KMS-11 (cell line): ENCODE data around the gene SPINT2.

Experiments
- H2AFZ ChIP-seq: fragments of 200-600 bp; sonication (generic); 2 replicates; pipeline ENCODE4 v1.6.1; 2016; ENCODE audit warnings: antibody characterized with exemption, mixed run types, low read depth
- H3K27ac ChIP-seq: fragments of 200-600 bp; sonication (generic); 2 replicates; pipeline ENCODE4 v1.6.1; 2016; ENCODE audit warnings: mild to moderate bottlenecking, mixed run types
- H3K27me3 ChIP-seq: fragments of 200-600 bp; sonication (generic); 2 replicates; pipeline ENCODE4 v1.6.1; 2017; ENCODE audit warnings: mild to moderate bottlenecking, low read depth, mixed run types, moderate library complexity; ENCODE audit not compliant: insufficient read depth
- H3K36me3 ChIP-seq: fragments of 200-600 bp; sonication (generic); 2 replicates; pipeline ENCODE4 v1.6.1; 2017; ENCODE audit warnings: mild to moderate bottlenecking, mixed run types; ENCODE audit not compliant: insufficient read depth
- H3K4me1 ChIP-seq: fragments of 200-600 bp; sonication (generic); 2 replicates; pipeline ENCODE4 v1.6.1; 2016; ENCODE audit warnings: mild to moderate bottlenecking, low read depth, mixed run types; ENCODE audit not compliant: poor library complexity, severe bottlenecking
- H3K4me2 ChIP-seq: fragments of 200-600 bp; sonication (generic); 2 replicates; pipeline ENCODE4 v1.7.0; 2016; ENCODE audit warnings: mild to moderate bottlenecking, mixed run types
- H3K4me3 ChIP-seq: fragments of 200-600 bp; sonication (generic); IDR thresholded peaks from 2 replicates; pipeline ENCODE4 v1.6.1; 2017; ENCODE audit warnings: low read depth, low read length, mixed read lengths; ENCODE audit not compliant: insufficient read depth
- H3K79me2 ChIP-seq: fragments of 200-600 bp; sonication (generic); 2 replicates; pipeline ENCODE4 v1.6.1; 2016; ENCODE audit warnings: low read depth, mixed run types; ENCODE audit not compliant: insufficient read depth
- H3K9ac ChIP-seq: fragments of 200-600 bp; sonication (generic); 2 replicates; pipeline ENCODE4 v1.6.1; 2016; ENCODE audit warnings: mild to moderate bottlenecking, mixed run types
- H4K20me1 ChIP-seq: fragments of 200-600 bp; sonication (generic); 2 replicates; pipeline ENCODE4 v1.6.1; 2016; ENCODE audit warnings: mild to moderate bottlenecking, mixed run types; ENCODE audit not compliant: insufficient read depth
- TF ChIP-seq, protein P1 (sequence below): fragments of 200-600 bp; sonication (generic); conservative IDR thresholded peaks from 2 replicates; pipeline ENCODE4 v1.6.1; 2017; ENCODE audit warnings: low read depth, mild to moderate bottlenecking, antibody characterized with exemption, low read length, moderate library complexity, mixed read lengths

The SPINT2 gene

DNA sequence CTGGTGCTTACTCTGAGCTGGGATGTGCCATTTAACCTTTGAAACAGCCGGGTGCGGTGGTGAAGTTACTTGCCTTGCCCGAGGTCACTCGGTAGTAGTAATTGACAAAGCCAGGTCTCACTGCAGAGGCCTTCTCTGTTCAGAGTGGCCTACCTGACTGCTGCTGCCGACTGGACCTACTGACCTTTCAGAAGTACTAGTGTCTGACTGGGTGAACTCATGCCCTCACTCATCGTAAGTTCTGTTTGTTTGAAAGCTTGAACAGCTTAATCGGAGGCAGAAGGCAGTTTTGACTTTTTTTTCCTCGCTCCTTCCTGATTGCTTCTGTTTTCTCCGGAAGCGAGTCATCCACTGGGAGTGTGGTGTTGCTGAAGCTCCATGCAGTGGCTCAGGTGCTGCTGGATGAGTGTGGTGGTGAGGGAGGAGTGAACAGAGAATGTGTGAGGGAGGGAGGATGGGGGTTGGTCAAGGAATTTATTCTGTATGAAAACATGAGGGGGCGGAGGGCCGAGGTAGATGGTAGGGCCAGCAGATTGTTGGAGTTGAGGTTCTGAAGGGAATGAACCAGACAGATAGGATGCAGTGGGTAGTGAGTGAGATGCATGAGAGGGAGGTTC lies 2.7 kb downstream of the SPINT2 start:
- H3K79me2 ChIP-seq = no peaks in the 10 kb centered on the region
- H3K4me2 ChIP-seq = no peak overlapping the region
- no peaks in the 10 kb centered on the region for H4K20me1 ChIP-seq
- no peak overlapping the region for H3K9ac ChIP-seq
- H3K27ac ChIP-seq = no peak overlapping the region
- H3K4me1 ChIP-seq = no peaks in the 10 kb centered on the region
- peaks cover 4% of the 10 kb centered on the region; the same call in 1 of the 2 replicates for H3K27me3 ChIP-seq
- no peak overlapping the region for H3K4me3 ChIP-seq
- TF ChIP-seq, protein P1, sequence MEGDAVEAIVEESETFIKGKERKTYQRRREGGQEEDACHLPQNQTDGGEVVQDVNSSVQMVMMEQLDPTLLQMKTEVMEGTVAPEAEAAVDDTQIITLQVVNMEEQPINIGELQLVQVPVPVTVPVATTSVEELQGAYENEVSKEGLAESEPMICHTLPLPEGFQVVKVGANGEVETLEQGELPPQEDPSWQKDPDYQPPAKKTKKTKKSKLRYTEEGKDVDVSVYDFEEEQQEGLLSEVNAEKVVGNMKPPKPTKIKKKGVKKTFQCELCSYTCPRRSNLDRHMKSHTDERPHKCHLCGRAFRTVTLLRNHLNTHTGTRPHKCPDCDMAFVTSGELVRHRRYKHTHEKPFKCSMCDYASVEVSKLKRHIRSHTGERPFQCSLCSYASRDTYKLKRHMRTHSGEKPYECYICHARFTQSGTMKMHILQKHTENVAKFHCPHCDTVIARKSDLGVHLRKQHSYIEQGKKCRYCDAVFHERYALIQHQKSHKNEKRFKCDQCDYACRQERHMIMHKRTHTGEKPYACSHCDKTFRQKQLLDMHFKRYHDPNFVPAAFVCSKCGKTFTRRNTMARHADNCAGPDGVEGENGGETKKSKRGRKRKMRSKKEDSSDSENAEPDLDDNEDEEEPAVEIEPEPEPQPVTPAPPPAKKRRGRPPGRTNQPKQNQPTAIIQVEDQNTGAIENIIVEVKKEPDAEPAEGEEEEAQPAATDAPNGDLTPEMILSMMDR = no peak
- H3K36me3 ChIP-seq = no peaks in the 10 kb centered on the region
- H2AFZ ChIP-seq = no peak overlapping the region

DNA sequence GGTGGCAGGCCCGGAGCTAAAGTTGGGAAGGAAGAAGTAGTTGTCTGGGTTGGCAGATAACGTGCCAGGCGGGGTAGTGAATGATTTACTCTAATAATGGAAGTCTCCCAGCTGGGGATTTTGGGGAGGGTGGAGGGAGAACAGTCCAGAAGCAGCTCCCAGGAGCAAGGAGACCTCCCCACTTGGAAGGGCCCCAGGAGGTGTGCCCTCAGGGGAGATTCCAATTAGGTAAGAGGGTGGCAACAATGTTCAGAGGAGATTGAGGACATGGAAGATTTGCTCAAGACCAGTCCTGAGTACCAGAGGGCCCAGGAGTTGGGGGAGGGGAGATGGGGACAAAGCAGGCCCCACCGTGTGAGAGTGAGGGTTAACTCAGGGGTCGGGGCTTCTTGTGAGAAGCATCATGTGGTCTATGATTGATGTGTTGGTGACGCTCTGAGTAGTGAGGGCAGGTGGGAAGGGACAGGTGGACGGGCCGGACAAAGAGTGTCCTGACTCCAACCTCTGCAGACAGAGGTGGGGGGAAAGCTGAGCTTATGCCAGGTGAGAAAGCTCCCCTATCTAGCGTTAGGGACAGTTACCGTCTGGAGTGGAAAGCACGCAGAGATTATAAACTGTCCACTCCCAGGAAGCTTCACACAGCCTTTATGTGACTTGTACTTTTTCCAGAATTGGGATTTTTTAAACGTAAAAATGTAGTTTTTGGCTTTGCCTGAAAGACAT lies 3.5 kb downstream of the SPINT2 start:
- Histone ChIP-seq H4K20me1 (no peaks in the 10 kb centered on the region), H3K4me3 (no peak overlapping the region), H3K27me3 (peaks cover 4% of the 10 kb centered on the region; the same call in 1 of the 2 replicates), H3K9ac (no peak overlapping the region), H3K79me2 (no peaks in the 10 kb centered on the region), H3K4me1 (no peaks in the 10 kb centered on the region), H3K36me3 (no peaks in the 10 kb centered on the region), H3K27ac (no peak overlapping the region), H3K4me2 (no peak overlapping the region), H2AFZ (no peak overlapping the region)
- TF ChIP-seq, protein P1 = no peak

DNA sequence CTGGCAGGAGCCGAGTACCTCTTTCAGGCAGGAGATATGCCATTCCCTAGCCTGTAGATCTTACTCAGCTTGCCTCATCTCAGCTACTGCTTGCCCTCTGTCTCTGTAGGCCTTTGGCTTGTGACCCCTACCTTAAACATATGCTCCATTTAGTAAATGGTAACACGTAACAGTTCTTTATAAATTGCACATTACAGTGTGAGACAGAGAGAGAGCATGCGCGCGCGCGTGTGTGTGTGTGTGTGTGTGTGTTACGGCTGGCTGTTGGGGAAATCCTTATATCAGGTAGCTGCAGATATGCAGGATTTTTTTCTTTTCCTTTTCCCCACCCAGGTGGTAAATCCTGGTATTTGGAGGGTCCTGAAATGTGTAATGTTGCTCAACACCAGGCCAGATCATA lies 4.2 kb downstream of the SPINT2 start:
- H3K36me3 ChIP-seq = no peaks in the 10 kb centered on the region
- TF ChIP-seq, protein P1 = no peak
- H3K4me3 ChIP-seq = no peak overlapping the region
- H2AFZ ChIP-seq = no peak overlapping the region
- H4K20me1 ChIP-seq = no peaks in the 10 kb centered on the region
- H3K27ac ChIP-seq = no peak overlapping the region
- H3K27me3 ChIP-seq = peaks cover 4% of the 10 kb centered on the region; the same call in 1 of the 2 replicates
- H3K4me2 ChIP-seq = no peak overlapping the region
- H3K9ac ChIP-seq = no peak overlapping the region
- H3K79me2 ChIP-seq = no peaks in the 10 kb centered on the region
- H3K4me1 ChIP-seq = no peaks in the 10 kb centered on the region

DNA sequence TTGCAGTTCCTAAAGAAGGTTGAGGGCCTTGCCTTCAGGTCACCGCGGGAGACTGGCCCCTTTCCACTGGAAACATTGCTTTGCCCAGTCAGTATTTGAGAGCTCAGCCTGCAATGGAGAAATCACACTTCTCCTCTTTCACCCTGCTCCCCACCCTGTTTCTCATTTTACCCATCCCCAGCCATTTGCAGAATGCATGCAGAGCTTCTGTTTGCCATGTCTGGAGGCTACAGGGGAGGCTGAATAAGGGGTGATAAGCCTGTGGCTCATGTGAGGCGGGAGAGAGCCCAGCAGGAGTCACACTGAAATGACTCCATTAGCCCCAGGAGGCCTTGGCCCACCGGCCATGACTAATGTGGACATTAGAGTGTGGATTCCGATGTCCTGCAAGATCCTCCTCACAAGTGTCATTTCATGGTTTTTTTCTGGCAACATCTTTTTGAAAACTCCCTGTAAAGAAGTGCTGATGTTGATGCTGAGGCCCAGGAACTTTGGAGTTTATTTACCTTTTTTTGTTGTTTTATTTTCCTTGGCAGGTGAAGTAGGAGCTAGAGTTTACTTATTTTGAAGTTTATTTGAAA lies 6.3 kb downstream of the SPINT2 start:
- Histone ChIP-seq H3K27me3 (peaks cover 4% of the 10 kb centered on the region; the same call in 1 of the 2 replicates), H3K4me3 (no peak overlapping the region), H3K79me2 (no peaks in the 10 kb centered on the region), H3K27ac (no peak overlapping the region), H4K20me1 (no peaks in the 10 kb centered on the region), H3K4me1 (no peaks in the 10 kb centered on the region), H3K9ac (no peak overlapping the region), H3K36me3 (no peaks in the 10 kb centered on the region), H2AFZ (no peak overlapping the region), H3K4me2 (no peak overlapping the region)
- TF ChIP-seq, protein P1 = no peak
